HepG2 (cell line): Measurements from ENCODE around the gene MED28. TPM values are rescaled to one million over a fixed set of nuclear protein-coding genes. Genes with fewer than 3 reads are reported as not detected.

ENCODE experiments used
- AGO1 ChIP-seq: fragments of 200-400 bp; formaldehyde crosslinking; IDR thresholded peaks from 2 replicates; pipeline ENCODE4 v1.6.1; 2017; ENCODE audit warnings: mild to moderate bottlenecking, low read depth, low read length, moderate library complexity; ENCODE audit not compliant: poor library complexity, severe bottlenecking
- CHCHD3 ChIP-seq: sonication (generic); formaldehyde crosslinking; IDR thresholded peaks from 2 replicates; pipeline ENCODE4 v1.8.0; 2022; ENCODE audit warnings: mild to moderate bottlenecking, missing genetic modification reagents, moderate library complexity
- CREB1 ChIP-seq, 2 experiments: fragments of 450-650 bp in 1 of 2; IDR thresholded peaks; 2 replicates each; pipeline ENCODE4 v1.6.1; 2016 to 2017; ENCODE audit warnings: control low read depth in 1 of 2, mild to moderate bottlenecking in 1 of 2, missing compliant biosample characterization in 1 of 2, missing genetic modification characterization in 1 of 2
- ELF1 ChIP-seq: sonication (generic); formaldehyde crosslinking; IDR thresholded peaks from 2 replicates; pipeline ENCODE4 v1.4.0; 2020; ENCODE audit warnings: missing genetic modification reagents
- HNF4A ChIP-seq: sonication (generic); formaldehyde crosslinking; IDR thresholded peaks from 2 replicates; pipeline ENCODE4 v1.4.0; 2020; ENCODE audit warnings: missing genetic modification reagents
- IRX3 ChIP-seq: sonication (generic); formaldehyde crosslinking; IDR thresholded peaks from 2 replicates; pipeline ENCODE4 v1.8.1; 2023; ENCODE audit warnings: mild to moderate bottlenecking, low read depth, missing genetic modification reagents, borderline replicate concordance
- MAFK ChIP-seq, 2 experiments: IDR thresholded peaks in 1 of 2; conservative IDR thresholded peaks in 1 of 2; 2 replicates each; pipeline ENCODE4 v1.6.1; 2011; ENCODE audit warnings: improper control_type of control experiment in 2 of 2, low read length in 2 of 2
- NFKB2 ChIP-seq: sonication (generic); formaldehyde crosslinking; IDR thresholded peaks from 2 replicates; pipeline ENCODE4 v1.4.0; 2020; ENCODE audit warnings: missing genetic modification reagents, borderline replicate concordance
- PPARG ChIP-seq: conservative IDR thresholded peaks from 2 replicates; pipeline ENCODE4 v1.6.1; 2016; ENCODE audit warnings: missing biosample characterization, missing genetic modification reagents
- RFXAP ChIP-seq: sonication (generic); formaldehyde crosslinking; IDR thresholded peaks from 2 replicates; pipeline ENCODE4 v1.4.0; 2020; ENCODE audit warnings: missing genetic modification reagents, borderline replicate concordance
- ZBTB42 ChIP-seq: sonication (generic); formaldehyde crosslinking; IDR thresholded peaks from 2 replicates; pipeline ENCODE4 v1.5.0; 2020; ENCODE audit warnings: mild to moderate bottlenecking, missing genetic modification reagents
- ZBTB8A ChIP-seq: sonication (generic); formaldehyde crosslinking; IDR thresholded peaks from 2 replicates; pipeline ENCODE4 v1.4.0; 2020; ENCODE audit warnings: mild to moderate bottlenecking, low read depth, missing genetic modification reagents, borderline replicate concordance
- ZC3H4 ChIP-seq: sonication (generic); formaldehyde crosslinking; IDR thresholded peaks from 2 replicates; pipeline ENCODE4 v1.4.0; 2020; ENCODE audit warnings: missing genetic modification reagents, borderline replicate concordance
- ZFYVE20 ChIP-seq: sonication (generic); formaldehyde crosslinking; IDR thresholded peaks from 2 replicates; pipeline ENCODE4 v1.8.0; 2023; ENCODE audit warnings: low read depth, mild to moderate bottlenecking, moderate library complexity, missing genetic modification reagents, borderline replicate concordance
- ZNF333 ChIP-seq: sonication (generic); formaldehyde crosslinking; IDR thresholded peaks from 2 replicates; pipeline ENCODE4 v1.4.0; 2020; ENCODE audit warnings: mild to moderate bottlenecking, missing genetic modification reagents, borderline replicate concordance
- polyA plus RNA-seq, 8 experiments: library from polyadenylated mRNA; depleted of rRNA in 3 of 8; stranded (reverse) in 7 of 8; unstranded in 1 of 8; fragments of >200 nt; fragmentation: Illumina TruSeq in 4 of 8; extraction: Trizol in 4 of 8; gene quantifications; 2 replicates each; pipeline versions ENCODE4 v1.2.1 to v1.2.3, GENCODE V29; 2011 to 2016; ENCODE audit warnings: low read depth in 4 of 8, missing spikeins in 1 of 8, mixed read lengths in 1 of 8; ENCODE audit not compliant: insufficient read depth in 1 of 8
- total RNA-seq, 5 experiments: library from RNA; depleted of rRNA; stranded (reverse); fragments of >200 nt; fragmentation: Illumina TruSeq; extraction: Trizol; gene quantifications; 2 replicates each; pipeline ENCODE4 v1.2.3, GENCODE V29; 2016; ENCODE audit warnings: low read depth in 1 of 5
- TF ChIP-seq, protein P1 (sequence below): sonication (generic); formaldehyde crosslinking; conservative IDR thresholded peaks from 2 replicates; pipeline ENCODE4 v1.5.0; 2020; ENCODE audit warnings: missing genetic modification reagents
- TF ChIP-seq, protein P2 (sequence below): sonication (generic); formaldehyde crosslinking; IDR thresholded peaks from 2 replicates; pipeline ENCODE4 v1.5.0; 2020; ENCODE audit warnings: missing genetic modification reagents, mild to moderate bottlenecking, borderline replicate concordance
- TF ChIP-seq, protein P3 (sequence below): sonication (generic); formaldehyde crosslinking; IDR thresholded peaks from 2 replicates; pipeline ENCODE4 v1.4.0; 2020; ENCODE audit warnings: missing genetic modification reagents
- TF ChIP-seq, protein P4 (sequence below): sonication (generic); formaldehyde crosslinking; IDR thresholded peaks from 2 replicates; pipeline ENCODE4 v1.8.0; 2022; ENCODE audit warnings: mild to moderate bottlenecking, missing genetic modification reagents, borderline replicate concordance
- TF ChIP-seq, protein P5 (sequence below): sonication (generic); formaldehyde crosslinking; IDR thresholded peaks from 2 replicates; pipeline ENCODE4 v1.5.0; 2020; ENCODE audit warnings: missing genetic modification reagents
- TF ChIP-seq, protein P6 (sequence below): sonication (generic); formaldehyde crosslinking; IDR thresholded peaks from 2 replicates; pipeline ENCODE4 v1.4.0; 2020; ENCODE audit warnings: missing genetic modification reagents

The MED28 gene
- total and polyA plus RNA-seq, 2 of the 13 experiments (the other 11 are each of a cell fraction or from before 2014, with no cell fraction given), result 41.3 to 65.7 TPM

DNA sequence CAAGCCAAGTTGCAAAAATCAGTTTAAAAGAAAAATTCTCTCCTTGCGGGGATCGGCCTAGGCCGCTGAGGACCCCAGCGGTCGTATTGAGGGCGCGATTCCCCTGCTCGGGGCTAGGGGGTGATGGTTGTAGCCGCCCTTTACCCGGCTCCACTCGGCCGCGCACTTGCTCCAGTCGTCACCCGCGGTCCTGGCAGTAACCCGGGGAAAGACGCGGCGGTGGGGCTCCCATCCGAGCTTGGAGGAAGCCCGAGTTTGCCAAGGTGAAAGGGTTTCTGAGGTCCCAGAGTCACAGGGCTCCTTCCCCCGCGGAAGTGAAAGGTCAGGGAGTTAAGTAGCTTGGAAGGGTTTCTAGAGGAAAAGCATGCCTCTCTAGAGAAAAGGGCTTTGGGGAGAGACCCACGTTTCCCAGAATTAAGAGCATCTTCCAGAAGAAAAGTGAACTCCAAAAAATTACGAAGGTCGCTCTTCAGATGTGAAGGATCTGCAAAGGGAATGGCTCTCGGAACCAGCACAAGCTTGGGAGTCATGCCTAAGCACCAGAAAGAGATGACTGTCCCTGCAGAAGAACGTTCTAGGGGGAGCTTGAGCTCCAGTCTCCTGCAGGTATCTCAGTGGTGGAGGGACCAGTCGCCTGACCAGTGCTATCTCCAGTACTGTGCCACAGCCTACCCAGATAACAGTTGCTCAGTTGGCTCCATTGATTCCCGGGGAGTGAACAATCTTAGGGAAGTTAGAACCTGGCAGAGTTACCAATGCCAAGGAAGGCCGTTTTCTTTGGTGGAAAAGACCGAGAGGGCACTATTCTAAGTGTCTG, 36.6 kb upstream of the MED28 start (continued):
- TF ChIP-seq MAFK (conservative IDR thresholded peaks at IDR 0.05 in 1 of 2, IDR thresholded peaks at IDR 0.05 in 1 of 2; ENCODE audit: low read length in 2 of 2) (no peak), ZC3H4 (CRISPR knock-in tag) (no peak), CREB1 (IDR thresholded peaks at IDR 0.05) (no peak), CREB1 (CRISPR knock-in tag; IDR thresholded peaks at IDR 0.05) (no peak), ZFYVE20 (no peak), IRX3 (CRISPR knock-in tag) (no peak), ELF1 (CRISPR knock-in tag) (0 out of 2 replicates have a peak, but pooled peaks have one; percentile 7), ZNF333 (CRISPR knock-in tag) (no peak), HNF4A (no peak), ZBTB8A (CRISPR knock-in tag) (no peak), ZBTB42 (CRISPR knock-in tag) (no peak), NFKB2 (CRISPR knock-in tag) (no peak), RFXAP (CRISPR knock-in tag) (no peak), PPARG (no peak), CHCHD3 (CRISPR knock-in tag) (no peak), AGO1 (no peak)
- TF ChIP-seq, protein P1, sequence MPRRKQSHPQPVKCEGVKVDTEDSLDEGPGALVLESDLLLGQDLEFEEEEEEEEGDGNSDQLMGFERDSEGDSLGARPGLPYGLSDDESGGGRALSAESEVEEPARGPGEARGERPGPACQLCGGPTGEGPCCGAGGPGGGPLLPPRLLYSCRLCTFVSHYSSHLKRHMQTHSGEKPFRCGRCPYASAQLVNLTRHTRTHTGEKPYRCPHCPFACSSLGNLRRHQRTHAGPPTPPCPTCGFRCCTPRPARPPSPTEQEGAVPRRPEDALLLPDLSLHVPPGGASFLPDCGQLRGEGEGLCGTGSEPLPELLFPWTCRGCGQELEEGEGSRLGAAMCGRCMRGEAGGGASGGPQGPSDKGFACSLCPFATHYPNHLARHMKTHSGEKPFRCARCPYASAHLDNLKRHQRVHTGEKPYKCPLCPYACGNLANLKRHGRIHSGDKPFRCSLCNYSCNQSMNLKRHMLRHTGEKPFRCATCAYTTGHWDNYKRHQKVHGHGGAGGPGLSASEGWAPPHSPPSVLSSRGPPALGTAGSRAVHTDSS (CRISPR knock-in tag), result no peak
- TF ChIP-seq, protein P2, sequence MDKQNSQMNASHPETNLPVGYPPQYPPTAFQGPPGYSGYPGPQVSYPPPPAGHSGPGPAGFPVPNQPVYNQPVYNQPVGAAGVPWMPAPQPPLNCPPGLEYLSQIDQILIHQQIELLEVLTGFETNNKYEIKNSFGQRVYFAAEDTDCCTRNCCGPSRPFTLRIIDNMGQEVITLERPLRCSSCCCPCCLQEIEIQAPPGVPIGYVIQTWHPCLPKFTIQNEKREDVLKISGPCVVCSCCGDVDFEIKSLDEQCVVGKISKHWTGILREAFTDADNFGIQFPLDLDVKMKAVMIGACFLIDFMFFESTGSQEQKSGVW (CRISPR knock-in tag), result peak; percentile 63; the same call in 1 of the 2 replicates
- TF ChIP-seq, protein P3, sequence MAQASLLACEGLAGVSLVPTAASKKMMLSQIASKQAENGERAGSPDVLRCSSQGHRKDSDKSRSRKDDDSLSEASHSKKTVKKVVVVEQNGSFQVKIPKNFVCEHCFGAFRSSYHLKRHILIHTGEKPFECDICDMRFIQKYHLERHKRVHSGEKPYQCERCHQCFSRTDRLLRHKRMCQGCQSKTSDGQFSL (CRISPR knock-in tag), result no peak
- TF ChIP-seq, protein P4, sequence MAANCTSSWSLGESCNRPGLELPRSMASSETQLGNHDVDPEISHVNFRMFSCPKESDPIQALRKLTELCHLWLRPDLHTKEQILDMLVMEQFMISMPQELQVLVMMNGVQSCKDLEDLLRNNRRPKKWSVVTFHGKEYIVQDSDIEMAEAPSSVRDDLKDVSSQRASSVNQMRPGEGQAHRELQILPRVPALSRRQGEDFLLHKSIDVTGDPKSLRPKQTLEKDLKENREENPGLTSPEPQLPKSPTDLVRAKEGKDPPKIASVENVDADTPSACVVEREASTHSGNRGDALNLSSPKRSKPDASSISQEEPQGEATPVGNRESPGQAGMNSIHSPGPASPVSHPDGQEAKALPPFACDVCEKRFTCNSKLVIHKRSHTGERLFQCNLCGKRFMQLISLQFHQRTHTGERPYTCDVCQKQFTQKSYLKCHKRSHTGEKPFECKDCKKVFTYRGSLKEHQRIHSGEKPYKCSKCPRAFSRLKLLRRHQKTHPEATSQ (CRISPR knock-in tag), result no peak
- TF ChIP-seq, protein P5, sequence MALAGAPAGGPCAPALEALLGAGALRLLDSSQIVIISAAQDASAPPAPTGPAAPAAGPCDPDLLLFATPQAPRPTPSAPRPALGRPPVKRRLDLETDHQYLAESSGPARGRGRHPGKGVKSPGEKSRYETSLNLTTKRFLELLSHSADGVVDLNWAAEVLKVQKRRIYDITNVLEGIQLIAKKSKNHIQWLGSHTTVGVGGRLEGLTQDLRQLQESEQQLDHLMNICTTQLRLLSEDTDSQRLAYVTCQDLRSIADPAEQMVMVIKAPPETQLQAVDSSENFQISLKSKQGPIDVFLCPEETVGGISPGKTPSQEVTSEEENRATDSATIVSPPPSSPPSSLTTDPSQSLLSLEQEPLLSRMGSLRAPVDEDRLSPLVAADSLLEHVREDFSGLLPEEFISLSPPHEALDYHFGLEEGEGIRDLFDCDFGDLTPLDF (CRISPR knock-in tag), result no peak
- TF ChIP-seq, protein P6, sequence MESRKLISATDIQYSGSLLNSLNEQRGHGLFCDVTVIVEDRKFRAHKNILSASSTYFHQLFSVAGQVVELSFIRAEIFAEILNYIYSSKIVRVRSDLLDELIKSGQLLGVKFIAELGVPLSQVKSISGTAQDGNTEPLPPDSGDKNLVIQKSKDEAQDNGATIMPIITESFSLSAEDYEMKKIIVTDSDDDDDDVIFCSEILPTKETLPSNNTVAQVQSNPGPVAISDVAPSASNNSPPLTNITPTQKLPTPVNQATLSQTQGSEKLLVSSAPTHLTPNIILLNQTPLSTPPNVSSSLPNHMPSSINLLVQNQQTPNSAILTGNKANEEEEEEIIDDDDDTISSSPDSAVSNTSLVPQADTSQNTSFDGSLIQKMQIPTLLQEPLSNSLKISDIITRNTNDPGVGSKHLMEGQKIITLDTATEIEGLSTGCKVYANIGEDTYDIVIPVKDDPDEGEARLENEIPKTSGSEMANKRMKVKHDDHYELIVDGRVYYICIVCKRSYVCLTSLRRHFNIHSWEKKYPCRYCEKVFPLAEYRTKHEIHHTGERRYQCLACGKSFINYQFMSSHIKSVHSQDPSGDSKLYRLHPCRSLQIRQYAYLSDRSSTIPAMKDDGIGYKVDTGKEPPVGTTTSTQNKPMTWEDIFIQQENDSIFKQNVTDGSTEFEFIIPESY, result no peak
